WTC11 (cell line): Measurements from ENCODE around the gene HIVEP2. TPM values are rescaled to one million over a fixed set of nuclear protein-coding genes. Genes with fewer than 3 reads are reported as not detected.

ENCODE experiments used
- ATAC-seq: fragments of 200-7000 bp; cut with Tn5 transposase; 2 replicates; pipeline ENCODE4 v1.10.0; 2021; ENCODE audit warnings: mild to moderate bottlenecking, moderate library complexity
- CTCF ChIA-PET: fragments of 300-600 bp; sonication (Branson Sonifier 250); formaldehyde crosslinking; loops from one replicate; lab custom pipeline; 2021; ENCODE audit warnings: antibody characterized with exemption; lab: Charles Lee
- POLR2A ChIA-PET: fragments of 350-600 bp; sonication (Branson Sonifier 250); formaldehyde crosslinking; loops from one replicate; lab custom pipeline; 2021; ENCODE audit warnings: antibody characterized with exemption; lab: Charles Lee
- DNase-seq: peaks from one replicate; pipeline ENCODE4 v3.0.0; 2021; ENCODE audit warnings: low spot score
- H3K27ac Mint-ChIP-seq: 2 replicates; pipeline ENCODE4 v1.8.0; 2021; ENCODE audit warnings: mixed read lengths
- H3K27me3 Mint-ChIP-seq: 2 replicates; pipeline ENCODE4 v1.8.0; 2021; ENCODE audit warnings: low read depth, mild to moderate bottlenecking, moderate library complexity, mixed read lengths
- H3K36me3 Mint-ChIP-seq: 2 replicates; pipeline ENCODE4 v1.8.0; 2021; ENCODE audit warnings: mixed read lengths
- H3K4me1 Mint-ChIP-seq: 2 replicates; pipeline ENCODE4 v1.8.0; 2022; ENCODE audit warnings: mixed read lengths
- H3K4me3 Mint-ChIP-seq: 2 replicates; pipeline ENCODE4 v1.8.0; 2021; ENCODE audit warnings: mild to moderate bottlenecking, moderate library complexity, mixed read lengths
- H3K9me3 Mint-ChIP-seq: 2 replicates; pipeline ENCODE4 v1.8.0; 2021; ENCODE audit warnings: mixed read lengths
- ATF1 ChIP-seq: sonication (generic); formaldehyde crosslinking; IDR thresholded peaks from 2 replicates; pipeline ENCODE4 v1.8.1; 2023; ENCODE audit warnings: mild to moderate bottlenecking, moderate library complexity, missing genetic modification reagents
- CDX4 ChIP-seq: fragments of 250-450 bp; sonication (Bioruptor Pico); IDR thresholded peaks from 2 replicates; pipeline ENCODE4 v1.9.0; 2021; ENCODE audit warnings: moderate library complexity, mild to moderate bottlenecking, inconsistent platforms, borderline replicate concordance
- CREM ChIP-seq: sonication (generic); formaldehyde crosslinking; IDR thresholded peaks from 2 replicates; pipeline ENCODE4 v1.8.1; 2022; ENCODE audit warnings: mild to moderate bottlenecking, missing genetic modification reagents, moderate library complexity
- E2F1 ChIP-seq: sonication (generic); formaldehyde crosslinking; IDR thresholded peaks from 2 replicates; pipeline ENCODE4 v1.8.0; 2022; ENCODE audit warnings: mild to moderate bottlenecking, missing genetic modification reagents
- GTF2I ChIP-seq: fragments of 250-450 bp; sonication (Bioruptor Pico); conservative IDR thresholded peaks from 2 replicates; pipeline ENCODE4 v1.4.0; 2021; ENCODE audit warnings: mild to moderate bottlenecking
- NFATC4 ChIP-seq: fragments of 250-450 bp; sonication (Bioruptor Pico); IDR thresholded peaks from 2 replicates; pipeline ENCODE4 v1.9.0; 2021; ENCODE audit warnings: mild to moderate bottlenecking
- NR1H2 ChIP-seq: sonication (generic); formaldehyde crosslinking; IDR thresholded peaks from 2 replicates; pipeline ENCODE4 v1.9.0; 2021; ENCODE audit warnings: mild to moderate bottlenecking, moderate library complexity, missing genetic modification reagents
- NR2C2 ChIP-seq: sonication (generic); formaldehyde crosslinking; IDR thresholded peaks from 2 replicates; pipeline ENCODE4 v1.8.0; 2022; ENCODE audit warnings: mild to moderate bottlenecking, missing genetic modification reagents
- PREB ChIP-seq: sonication (generic); formaldehyde crosslinking; IDR thresholded peaks from 2 replicates; pipeline ENCODE4 v1.8.1; 2022; ENCODE audit warnings: mild to moderate bottlenecking, missing genetic modification reagents, moderate library complexity, borderline replicate concordance
- RELA ChIP-seq: sonication (generic); formaldehyde crosslinking; IDR thresholded peaks from 2 replicates; pipeline ENCODE4 v1.8.1; 2022; ENCODE audit warnings: missing genetic modification reagents, mild to moderate bottlenecking, borderline replicate concordance
- SP1 ChIP-seq: sonication (generic); formaldehyde crosslinking; conservative IDR thresholded peaks from 2 replicates; pipeline ENCODE4 v1.8.1; 2022; ENCODE audit warnings: missing genetic modification reagents
- ZBTB43 ChIP-seq: sonication (generic); formaldehyde crosslinking; IDR thresholded peaks from 2 replicates; pipeline ENCODE4 v1.8.1; 2023; ENCODE audit warnings: mild to moderate bottlenecking, missing genetic modification reagents
- ZMAT4 ChIP-seq: fragments of 250-450 bp; sonication (Bioruptor Pico); IDR thresholded peaks from 2 replicates; pipeline ENCODE4 v1.9.0; 2021; ENCODE audit warnings: mild to moderate bottlenecking
- ZNF281 ChIP-seq: sonication (generic); formaldehyde crosslinking; IDR thresholded peaks from 2 replicates; pipeline ENCODE4 v1.8.0; 2023; ENCODE audit warnings: mild to moderate bottlenecking, missing genetic modification reagents
- ZNF317 ChIP-seq: sonication (generic); formaldehyde crosslinking; IDR thresholded peaks from 2 replicates; pipeline ENCODE4 v1.8.1; 2023; ENCODE audit warnings: low read depth, mild to moderate bottlenecking, moderate library complexity, missing genetic modification reagents, borderline replicate concordance
- ZNF396 ChIP-seq: fragments of 250-450 bp; sonication (Bioruptor Pico); IDR thresholded peaks from 2 replicates; pipeline ENCODE4 v1.8.0; 2021; ENCODE audit warnings: mild to moderate bottlenecking, moderate library complexity, borderline replicate concordance
- ZNF416 ChIP-seq: fragments of 250-450 bp; sonication (Bioruptor Pico); IDR thresholded peaks from 2 replicates; pipeline ENCODE4 v1.9.0; 2021; ENCODE audit warnings: mild to moderate bottlenecking, inconsistent platforms
- ZNF425 ChIP-seq: fragments of 250-450 bp; sonication (Bioruptor Pico); conservative IDR thresholded peaks from 2 replicates; pipeline ENCODE4 v1.9.0; 2021; ENCODE audit warnings: mild to moderate bottlenecking
- total RNA-seq: library from RNA; stranded (reverse); gene quantifications from 3 replicates; pipeline ENCODE4 v1.2.3, GENCODE V29; 2021

HIVEP2 gene
- total RNA-seq, 1 experiment from 2014 or later, result 11.5 TPM

GRCh38 chr6:142926177-142926493 lies 18.8 kb downstream of the HIVEP2 start:
- CTCF ChIA-PET, result interaction anchor here (1.5 to 2.3 kb wide), 2 partner anchors 17 to 62 kb away, joined by 3 to 5 read pairs; no protein-coding TSS in a partner anchor
- H3K27ac Mint-ChIP-seq, result peak overlapping the region; percentile 93
- no peak for TF ChIP-seq NR1H2 (CRISPR knock-in tag)
- TF ChIP-seq ZNF317 (CRISPR knock-in tag), result no peak
- TF ChIP-seq ZMAT4 (CRISPR knock-in tag), result no peak
- no peak for TF ChIP-seq E2F1 (CRISPR knock-in tag)
- no peak for TF ChIP-seq ZNF425 (CRISPR knock-in tag)
- TF ChIP-seq ZBTB43 (CRISPR knock-in tag), result no peak

GRCh38 chr6:142925575-142926110 lies 19.3 kb downstream of the HIVEP2 start:
- Mint-ChIP-seq H3K9me3 (no peaks in the 10 kb centered on the region), H3K4me3 (peak overlapping the region; percentile 76), H3K27ac (no peak overlapping the region), H3K36me3 (no peaks in the 10 kb centered on the region), H3K27me3 (no peaks in the 10 kb centered on the region; the same call in none of the 2 replicates), H3K4me1 (peaks cover 47% of the 10 kb centered on the region)
- DNase-seq (no peak), ATAC-seq (no peak)
- ChIA-PET POLR2A (interaction anchor here (0.6 to 1.6 kb wide), 2 partner anchors 18 to 21 kb away, joined by 3 to 5 read pairs; no protein-coding TSS in a partner anchor), CTCF (interaction anchor here (2.3 kb wide), 1 partner anchor 17 kb away, joined by 5 read pairs; no protein-coding TSS in a partner anchor)
- TF ChIP-seq RELA (CRISPR knock-in tag) (no peak), CREM (CRISPR knock-in tag) (no peak), NFATC4 (CRISPR knock-in tag) (no peak), GTF2I (CRISPR knock-in tag) (no peak), ZNF281 (CRISPR knock-in tag) (no peak), NR2C2 (CRISPR knock-in tag) (no peak), CDX4 (CRISPR knock-in tag) (no peak), ZMAT4 (CRISPR knock-in tag) (no peak), ZNF425 (CRISPR knock-in tag) (no peak), ZNF416 (CRISPR knock-in tag) (no peak), ZNF396 (no peak), ATF1 (no peak), SP1 (no peak), PREB (no peak)

More at GRCh38 chr6:142926177-142926493, 18.8 kb downstream of the HIVEP2 start:
- Mint-ChIP-seq H3K4me3 (peak overlapping the region; percentile 76), H3K9me3 (no peaks in the 10 kb centered on the region), H3K27me3 (no peaks in the 10 kb centered on the region; the same call in none of the 2 replicates), H3K36me3 (no peaks in the 10 kb centered on the region), H3K4me1 (peaks cover 47% of the 10 kb centered on the region)
- POLR2A ChIA-PET, result interaction anchor here (1.6 kb wide), 2 partner anchors 13 to 21 kb away, joined by 5 read pairs; no protein-coding TSS in a partner anchor
- ATAC-seq (no peak), DNase-seq (no peak)
